NCI-H146 treated with DMSO at 0.1 percent for 48 hours (cell line): ENCODE measurements around the gene PLCB1.

Experiments
- DNase-seq: peaks from one replicate; lab custom pipeline; 2025; ENCODE audit not compliant: unreplicated experiment; lab: John Stamatoyannopoulos, UW

Gene PLCB1

GRCh38 chr20:8480597-8480996 lies 348.5 kb downstream of the PLCB1 start:
- no peak for DNase-seq

- no peak for DNase-seq
Observed at GRCh38 chr20:8487696-8488095, 355.6 kb downstream of the PLCB1 start.

- DNase-seq = no peak
Observed at GRCh38 chr20:8489094-8489883, 357.2 kb downstream of the PLCB1 start.

DNA sequence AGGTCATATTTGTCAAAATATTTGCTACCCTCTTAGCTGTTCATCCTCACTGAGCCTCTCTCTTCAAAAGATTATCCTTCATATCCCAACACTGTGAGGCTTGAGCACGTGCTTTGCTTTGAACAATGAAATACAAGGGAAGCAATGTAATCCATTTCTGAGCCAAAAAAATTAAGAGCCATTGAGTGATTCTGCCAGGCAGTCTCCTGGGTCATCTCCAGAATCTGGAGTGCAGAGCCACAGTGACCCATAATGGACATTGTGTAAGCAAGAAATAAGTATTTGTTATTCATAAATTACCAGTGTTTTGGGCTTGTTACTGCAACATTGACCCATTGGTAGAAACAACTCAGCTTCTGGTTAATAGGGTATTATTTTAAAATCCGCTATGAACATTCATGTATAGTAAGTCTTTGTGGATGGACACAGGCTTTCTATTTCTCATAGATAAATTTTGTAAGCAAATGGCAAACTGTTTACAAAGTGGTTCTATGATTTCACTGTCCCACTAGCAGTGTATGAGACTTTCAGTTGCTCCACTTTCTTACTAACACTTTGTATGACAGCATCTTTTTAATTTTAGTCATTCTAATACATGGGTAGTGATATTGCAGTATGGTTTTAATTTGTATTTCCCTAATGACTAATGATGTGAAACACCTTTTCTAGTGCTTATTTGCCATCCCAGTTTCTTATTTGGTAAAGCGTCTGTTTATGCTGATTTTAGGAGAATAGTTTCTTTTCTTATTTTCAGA lies 358.2 kb downstream of the PLCB1 start:
- DNase-seq = no peak

- DNase-seq = peak; percentile 64
Observed at GRCh38 chr20:8492173-8492572, 360.1 kb downstream of the PLCB1 start.

DNA sequence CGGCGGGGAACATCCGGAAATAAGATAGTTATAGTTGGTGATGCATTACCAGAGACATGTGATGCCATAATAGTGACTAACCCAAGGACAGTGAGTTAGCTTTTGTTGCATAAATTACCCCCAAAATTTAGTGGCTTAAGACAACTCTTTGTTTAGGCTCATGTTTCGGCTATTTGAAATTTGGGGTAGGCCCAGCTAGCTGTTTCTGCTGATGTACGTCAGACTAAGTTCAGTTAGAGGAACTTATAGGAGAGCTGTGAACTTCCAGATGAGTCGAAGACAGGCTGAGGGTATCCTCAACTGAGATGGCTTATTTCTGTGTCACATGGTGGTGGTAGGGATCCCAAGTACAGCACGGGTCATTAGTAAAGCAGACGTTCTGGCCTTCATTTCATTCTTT lies 366.5 kb downstream of the PLCB1 start:
- DNase-seq = no peak

DNA sequence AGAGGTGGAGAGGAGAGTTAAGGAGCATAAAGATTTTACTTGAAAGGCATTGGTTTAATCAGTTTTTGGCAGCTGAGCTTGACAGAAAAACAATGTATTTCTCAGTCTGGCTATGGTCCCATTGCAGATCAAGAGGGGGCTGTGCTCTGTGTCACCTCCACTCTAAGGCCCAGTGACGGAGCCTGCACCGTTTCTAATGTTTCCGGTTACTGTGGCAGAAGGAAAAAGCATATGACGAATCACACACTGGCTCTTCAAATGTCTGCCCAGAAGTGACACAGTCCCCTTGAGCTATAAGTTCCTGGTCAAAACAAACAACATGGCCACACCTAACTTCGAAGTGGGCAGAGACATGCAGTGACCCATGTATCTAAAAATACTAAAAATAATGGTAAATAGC lies 372.0 kb downstream of the PLCB1 start:
- no peak for DNase-seq

DNA sequence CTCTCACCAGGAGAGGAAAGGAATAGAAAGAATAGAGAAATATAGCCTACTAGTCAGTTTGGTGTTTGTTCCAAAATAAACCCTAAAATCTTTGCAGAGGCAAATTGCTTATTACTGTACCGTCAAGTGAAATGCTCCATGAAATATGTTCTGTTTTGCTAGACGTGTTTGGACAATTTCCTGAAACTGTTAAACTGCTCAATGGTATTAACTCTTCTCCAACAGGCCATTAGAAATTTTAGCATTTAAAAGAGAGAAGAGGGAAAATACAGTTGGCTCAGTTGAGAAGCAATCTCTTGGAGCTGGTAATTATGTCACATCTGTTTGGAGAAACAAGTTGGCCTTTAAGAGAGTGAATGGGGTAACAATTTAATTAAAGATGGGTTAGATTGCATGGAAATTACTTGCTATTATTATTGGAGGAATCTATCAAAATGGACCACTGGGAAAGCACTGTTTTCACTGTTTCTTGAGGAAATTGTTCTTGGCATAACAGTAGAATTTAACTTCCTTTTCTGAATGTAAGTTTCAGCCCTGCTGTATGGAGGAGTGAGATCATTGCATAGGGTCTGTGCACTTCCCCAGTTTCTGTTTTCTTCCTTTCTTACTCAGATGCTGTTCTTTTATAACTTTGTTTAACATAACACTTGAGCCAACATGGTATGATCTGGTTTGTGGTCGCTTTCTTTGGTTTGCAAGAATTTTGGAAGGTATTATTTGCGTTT lies 373.6 kb downstream of the PLCB1 start:
- no peak for DNase-seq

- DNase-seq = no peak
Observed at GRCh38 chr20:8507231-8507630, 375.2 kb downstream of the PLCB1 start.

- peak; percentile 48 for DNase-seq
Observed at GRCh38 chr20:8509809-8510208, 377.7 kb downstream of the PLCB1 start.

DNA sequence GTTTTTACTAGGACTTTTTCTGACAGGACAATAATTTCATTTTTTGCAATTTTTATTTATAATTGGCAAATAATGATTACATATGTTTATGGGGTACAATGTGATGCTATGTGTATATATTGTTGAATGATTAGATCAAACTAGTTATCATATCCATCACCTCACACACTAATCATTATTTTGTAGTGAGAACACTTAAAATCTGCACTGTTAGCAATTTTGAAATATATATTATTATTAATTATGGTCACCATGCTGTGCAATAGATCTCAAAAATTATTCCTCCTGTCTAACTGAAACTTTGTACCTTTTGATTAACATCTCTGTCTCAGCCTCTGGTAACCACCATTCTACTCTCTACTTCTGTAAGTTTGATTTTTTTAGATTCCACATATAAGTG lies 378.7 kb downstream of the PLCB1 start:
- no peak for DNase-seq

DNA sequence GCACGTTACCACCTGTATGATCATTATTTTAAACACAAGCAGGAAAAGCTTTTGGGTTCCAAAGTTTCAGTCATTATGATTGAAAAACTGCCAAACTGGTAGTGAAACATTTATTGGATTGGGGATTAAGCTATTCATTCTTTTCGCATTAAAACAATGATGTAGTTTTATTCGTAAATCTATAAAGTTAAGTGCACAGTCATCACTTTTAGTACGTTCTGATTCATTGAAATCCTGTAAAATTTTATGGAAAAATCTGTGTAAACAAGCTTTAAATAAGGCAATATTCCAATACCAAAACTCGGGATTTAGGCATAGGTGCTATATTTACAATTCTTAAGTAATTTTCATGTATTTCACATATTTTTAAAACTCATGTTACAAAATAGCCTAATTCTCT lies 379.9 kb downstream of the PLCB1 start:
- DNase-seq = no peak

- no peak for DNase-seq
Observed at GRCh38 chr20:8515810-8516435, 383.9 kb downstream of the PLCB1 start.

GRCh38 chr20:8518878-8519277 lies 386.8 kb downstream of the PLCB1 start:
- DNase-seq = peak; percentile 42

GRCh38 chr20:8519887-8520286 lies 387.8 kb downstream of the PLCB1 start:
- DNase-seq = no peak

DNA sequence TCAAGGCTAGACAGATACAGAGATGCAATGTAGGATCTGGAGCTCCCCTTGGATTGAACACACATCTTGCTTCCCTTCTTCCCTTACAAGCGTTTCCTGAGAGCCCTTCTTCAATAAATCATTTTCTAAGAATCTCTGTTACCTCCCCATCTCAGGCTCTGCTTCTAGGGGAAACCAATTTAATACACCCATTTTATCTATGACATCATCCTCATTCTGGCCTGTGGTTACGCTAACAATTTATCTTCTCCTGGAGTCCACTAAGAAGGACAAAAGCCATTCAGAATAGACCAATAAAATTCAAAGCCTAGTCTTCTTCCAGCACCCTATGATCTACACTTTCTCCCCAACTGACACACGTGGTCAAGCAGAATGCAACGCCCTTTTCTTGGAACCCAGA lies 390.1 kb downstream of the PLCB1 start:
- no peak for DNase-seq

DNA sequence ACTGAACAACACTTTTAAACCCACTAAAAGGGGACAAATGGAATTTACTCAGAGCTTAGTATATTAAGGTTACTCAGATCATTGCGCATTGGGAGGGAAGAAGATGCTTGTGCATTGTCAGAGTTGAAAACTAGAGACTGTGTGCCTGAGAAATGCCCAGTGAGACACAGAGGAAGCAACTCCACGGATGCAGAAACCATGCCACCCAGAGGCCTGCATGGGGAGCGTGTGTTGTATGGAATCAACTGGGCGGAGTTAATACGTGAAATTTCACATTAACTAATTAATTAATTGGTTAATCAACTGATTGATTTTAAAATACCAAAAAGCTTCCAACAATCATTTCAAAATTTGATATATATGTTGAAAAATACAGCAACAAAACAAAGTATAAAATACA lies 391.6 kb downstream of the PLCB1 start:
- no peak for DNase-seq

- DNase-seq = no peak
Observed at GRCh38 chr20:8524101-8525016, 392.3 kb downstream of the PLCB1 start.

DNA sequence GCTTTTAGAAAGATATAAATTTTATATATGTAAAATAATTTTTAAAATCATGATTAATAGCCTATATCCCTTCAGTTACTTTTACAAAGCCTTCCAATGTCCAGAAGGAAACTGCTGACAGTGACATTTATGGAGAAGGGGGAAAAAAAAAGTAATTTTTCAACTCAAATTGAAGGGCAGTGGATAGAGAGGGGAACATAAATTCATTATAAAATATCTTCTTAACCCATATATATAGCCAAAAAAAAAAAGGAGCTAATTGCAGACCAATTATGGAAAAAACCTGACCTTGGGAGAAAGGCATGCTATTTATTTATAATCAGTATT lies 392.9 kb downstream of the PLCB1 start:
- DNase-seq = no peak

GRCh38 chr20:8526610-8527009 lies 394.5 kb downstream of the PLCB1 start:
- DNase-seq = peak; percentile 50
